GM12873 (cell line): ENCODE data around the gene PDE9A.

Source experiments
- TF ChIP-seq, protein P1 (sequence below): IDR thresholded peaks from 2 replicates; pipeline ENCODE4 v1.5.1; 2012; ENCODE audit warnings: low read depth, mild to moderate bottlenecking, moderate library complexity, low read length, control low read depth; ENCODE audit not compliant: insufficient read depth; ENCODE audit errors: missing control alignments

PDE9A gene

DNA sequence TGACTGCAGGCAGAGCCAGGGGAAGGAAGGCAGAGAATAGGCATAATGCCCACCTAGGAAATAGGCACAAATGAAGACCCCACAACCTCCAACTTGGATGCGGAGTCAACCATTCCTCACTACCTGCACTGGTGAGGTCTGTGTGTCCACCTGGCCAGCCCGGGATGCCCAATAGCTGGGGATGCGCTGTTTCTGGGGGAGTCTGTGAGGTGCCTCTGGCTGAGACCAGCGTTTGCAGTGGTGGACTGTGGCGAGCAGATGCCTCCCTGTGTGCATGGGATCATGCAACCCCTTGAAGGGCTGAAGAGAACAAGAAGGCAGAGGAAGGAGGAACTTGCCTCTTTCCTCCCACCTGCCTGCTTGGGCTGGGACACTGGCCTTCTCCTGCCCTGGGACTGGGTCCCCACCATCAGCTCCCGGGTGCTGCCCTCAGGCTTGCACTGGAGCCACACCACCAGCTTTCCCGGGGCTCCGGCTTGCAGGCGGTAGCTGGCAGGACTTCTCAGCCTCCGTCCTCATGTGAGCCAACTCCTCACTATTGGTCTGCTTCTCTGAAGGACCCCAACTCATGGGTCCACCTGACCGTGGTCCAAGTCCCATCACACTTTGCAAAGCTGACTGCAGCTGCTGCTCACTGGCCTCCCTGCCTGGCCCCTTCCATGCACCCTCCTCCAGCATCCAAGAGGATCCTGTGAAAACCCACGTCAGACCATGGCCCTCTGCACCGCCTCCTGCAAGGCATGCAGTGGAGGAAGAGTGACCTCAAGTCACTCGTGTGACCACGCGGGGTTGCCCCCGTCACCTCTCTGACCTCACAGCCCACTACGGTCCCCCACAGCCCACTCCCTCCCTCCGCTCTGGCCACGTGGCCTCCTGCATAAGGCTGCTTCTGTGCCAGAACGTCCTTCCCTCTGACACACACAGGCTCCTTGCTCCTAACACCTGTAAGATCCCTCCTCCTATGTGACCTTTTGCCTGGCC is 2.7 kb upstream of the PDE9A start:
- TF ChIP-seq, protein P1, sequence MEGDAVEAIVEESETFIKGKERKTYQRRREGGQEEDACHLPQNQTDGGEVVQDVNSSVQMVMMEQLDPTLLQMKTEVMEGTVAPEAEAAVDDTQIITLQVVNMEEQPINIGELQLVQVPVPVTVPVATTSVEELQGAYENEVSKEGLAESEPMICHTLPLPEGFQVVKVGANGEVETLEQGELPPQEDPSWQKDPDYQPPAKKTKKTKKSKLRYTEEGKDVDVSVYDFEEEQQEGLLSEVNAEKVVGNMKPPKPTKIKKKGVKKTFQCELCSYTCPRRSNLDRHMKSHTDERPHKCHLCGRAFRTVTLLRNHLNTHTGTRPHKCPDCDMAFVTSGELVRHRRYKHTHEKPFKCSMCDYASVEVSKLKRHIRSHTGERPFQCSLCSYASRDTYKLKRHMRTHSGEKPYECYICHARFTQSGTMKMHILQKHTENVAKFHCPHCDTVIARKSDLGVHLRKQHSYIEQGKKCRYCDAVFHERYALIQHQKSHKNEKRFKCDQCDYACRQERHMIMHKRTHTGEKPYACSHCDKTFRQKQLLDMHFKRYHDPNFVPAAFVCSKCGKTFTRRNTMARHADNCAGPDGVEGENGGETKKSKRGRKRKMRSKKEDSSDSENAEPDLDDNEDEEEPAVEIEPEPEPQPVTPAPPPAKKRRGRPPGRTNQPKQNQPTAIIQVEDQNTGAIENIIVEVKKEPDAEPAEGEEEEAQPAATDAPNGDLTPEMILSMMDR = no peak

DNA sequence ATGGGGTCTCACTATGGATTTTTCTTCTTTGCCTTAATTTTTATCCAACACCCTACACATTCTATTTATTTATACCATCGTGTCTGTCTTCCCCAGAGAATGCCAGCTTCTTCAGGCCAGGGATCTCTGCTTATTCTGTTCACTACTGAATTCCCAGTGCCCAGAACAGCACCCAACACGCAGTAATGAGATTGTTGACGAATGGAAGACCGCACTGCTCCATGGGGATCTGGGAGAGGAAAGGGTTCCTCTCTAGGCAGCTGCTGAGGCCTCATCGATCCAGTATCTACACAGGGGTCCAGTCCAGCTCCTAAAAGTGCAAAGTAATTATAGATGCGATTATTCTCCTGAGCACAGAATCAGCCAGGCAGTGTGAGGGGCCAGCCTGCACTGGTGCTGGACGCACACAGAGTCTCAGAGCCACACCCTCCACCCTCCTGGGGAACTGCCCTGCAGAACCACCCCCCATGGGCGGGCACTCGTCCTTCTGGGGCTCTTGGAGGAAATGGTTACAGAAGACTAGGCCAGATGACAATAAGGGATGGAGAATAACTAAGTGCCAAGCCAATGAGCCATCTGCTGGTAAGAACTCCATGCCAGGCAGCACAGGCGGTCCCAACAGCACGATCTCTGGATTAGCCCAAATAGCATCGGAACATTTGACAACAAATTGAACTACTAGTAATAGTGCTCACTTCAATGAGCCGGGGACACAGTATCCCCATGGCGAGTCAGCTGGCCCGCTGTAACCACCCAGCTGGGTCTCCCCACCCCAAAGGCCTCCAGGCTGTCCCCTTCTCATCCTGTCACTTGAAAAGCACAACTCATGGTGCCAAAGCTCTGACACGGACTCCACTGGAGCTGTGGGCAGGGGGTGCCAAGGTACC is 1.7 kb upstream of the PDE9A start:
- TF ChIP-seq, protein P1 = no peak

DNA sequence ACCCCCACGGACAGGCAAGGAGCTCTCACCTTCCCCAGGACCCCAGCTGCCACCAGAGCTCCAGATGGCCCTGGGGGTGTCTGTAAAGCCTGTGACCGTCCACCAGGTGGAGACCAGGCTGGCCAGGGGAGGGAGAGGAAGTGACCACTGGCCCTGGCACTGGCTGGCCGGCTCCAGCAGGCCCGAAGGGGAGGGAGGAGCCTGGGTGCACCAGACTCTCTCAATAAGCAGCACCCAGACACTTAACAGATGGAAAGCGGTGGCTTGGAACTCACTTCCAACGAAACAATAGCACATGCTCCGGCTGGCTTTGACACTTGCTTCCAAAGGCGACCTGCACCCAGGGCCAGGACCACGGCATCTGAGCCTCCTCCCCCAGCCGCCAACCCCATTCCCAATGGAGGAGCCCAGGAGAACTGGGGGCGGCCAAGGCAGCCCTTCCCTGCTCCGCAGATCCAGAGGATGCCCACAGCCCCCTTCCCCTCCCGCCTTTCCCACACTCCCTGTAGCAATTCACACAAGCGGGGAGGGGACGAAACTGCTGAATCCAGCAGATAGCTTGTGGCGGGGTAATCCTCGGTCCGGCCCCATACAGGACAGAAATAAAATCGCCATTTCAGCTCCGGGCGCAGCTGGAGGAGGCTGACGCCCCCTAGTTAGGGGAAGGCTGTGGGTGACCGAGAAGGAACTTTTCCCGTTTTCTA is 742 bp upstream of the PDE9A start:
- TF ChIP-seq, protein P1 = no peak

DNA sequence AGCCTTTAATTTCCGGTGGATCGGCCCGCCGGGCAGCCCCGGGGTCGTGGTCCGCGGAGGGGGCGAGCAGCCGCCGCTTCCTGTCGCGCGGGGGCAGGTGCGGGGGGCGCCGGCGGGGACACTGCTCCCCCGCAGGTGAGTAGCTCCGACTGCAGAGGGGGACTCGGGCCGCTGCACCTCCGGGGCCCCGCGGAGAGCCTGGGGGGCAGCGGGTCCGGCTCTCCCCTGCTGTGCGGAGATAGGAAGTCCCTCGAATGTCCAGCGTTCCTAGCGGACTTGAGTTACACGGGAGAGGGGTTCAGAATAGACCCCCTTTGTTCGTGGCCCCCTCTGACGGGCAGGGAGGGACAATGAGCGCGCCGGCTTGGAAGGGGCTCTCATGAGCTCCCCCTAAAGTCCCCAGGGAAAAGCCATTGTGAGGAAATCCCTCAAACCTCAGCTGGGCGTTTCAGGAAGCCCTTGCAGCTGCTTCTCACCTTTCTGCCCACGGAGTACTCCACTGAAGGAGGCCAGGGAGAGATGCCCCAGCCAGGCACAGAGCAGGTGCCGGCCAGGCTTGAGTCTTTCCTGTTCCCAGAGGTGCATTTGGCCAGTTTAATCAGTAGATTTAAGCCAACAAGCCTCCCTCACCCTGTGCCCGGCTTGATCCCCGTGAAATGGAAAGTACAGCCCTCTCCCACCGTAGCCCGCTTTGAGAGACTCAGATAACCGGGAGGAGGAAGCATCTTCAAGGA is 925 bp downstream of the PDE9A start:
- TF ChIP-seq, protein P1 = no peak

DNA sequence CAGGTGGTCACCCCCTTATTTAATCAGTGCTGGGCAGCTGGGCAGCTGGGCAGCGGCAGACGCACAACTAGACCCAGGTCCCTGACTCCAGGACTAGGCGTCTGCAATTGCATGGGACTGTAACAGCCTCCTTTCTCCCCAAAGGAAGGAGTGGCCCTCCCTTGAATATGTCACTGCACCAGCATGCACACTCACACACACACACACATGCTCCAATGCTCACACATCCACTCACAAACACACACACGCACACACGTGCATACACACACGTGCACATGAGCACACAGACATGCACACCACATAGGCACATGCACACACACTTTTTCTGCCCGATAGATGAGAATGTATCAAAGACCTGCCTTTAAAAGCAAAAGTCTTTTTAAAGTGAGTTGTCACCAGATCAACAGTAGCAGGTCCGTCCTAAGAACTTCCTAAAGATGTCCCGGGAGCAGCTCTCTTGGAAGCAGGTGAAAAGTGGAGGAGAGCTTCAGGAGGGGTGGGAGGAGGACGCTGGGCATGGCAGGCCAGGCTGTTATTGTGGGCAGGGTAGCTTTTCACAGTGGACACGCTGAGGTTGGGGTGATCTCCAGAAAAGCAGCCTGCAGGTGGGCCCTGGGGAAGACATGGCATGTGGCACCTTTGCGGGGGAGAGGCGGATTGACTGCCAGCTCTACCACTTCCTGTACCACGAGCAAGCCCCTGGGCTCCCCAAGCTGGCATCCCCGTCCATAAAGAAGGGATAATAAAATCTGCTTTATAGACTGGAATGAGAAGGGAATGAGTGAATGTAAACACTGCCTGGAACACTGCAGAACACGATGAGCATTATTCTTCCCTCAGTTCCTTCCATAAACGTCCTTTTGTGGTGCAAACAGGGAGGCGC is 1.7 kb downstream of the PDE9A start:
- TF ChIP-seq, protein P1 = no peak
